Measurements from ENCODE around the gene SH3RF3.
"Not testable (repeated sequence)": the region's sequence is repeated elsewhere in the genome, so short reads cannot be mapped to it uniquely, and the experiment has no call there.

SH3RF3 gene

DNA sequence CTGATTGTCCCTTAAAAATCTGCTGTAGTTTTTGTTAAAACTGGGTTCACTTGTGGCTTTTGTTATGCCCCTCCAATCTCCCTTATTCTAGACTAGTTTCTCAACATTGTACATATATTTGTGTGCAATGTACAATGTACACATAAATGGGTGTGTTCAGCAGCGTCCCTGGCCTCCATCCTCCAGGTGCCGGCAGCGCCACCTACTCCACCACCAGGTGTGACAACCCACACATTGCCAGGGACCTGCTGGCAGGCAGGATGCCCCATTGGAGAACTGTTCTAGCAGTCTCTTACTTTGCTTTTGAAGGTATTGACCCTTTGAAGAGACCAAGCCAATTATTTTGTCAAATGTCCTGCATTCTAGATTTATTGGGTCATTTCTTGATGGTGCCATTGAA lies 75.4 kb downstream of the SH3RF3 start:
- DNase-seq, result no peak

DNA sequence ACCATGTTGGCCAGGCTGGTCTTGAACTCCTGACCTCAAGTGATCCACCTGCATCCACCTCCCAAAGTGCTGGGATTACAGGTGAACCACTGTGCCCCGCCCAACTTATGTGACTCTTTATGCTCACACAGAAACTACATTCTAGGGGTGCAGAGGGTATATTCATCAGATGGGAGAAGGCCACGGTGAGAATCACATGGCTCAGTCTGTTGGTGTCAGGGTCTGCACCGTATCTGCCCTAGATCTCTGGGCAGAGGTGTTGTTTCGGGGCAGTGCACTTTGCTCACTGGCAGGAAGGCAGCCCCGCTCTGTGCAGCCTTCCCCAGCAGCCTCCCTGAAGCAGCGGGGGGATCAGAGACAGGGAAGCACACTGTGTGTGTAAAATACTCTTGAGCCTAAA lies 76.4 kb downstream of the SH3RF3 start:
- no peak for DNase-seq

DNA sequence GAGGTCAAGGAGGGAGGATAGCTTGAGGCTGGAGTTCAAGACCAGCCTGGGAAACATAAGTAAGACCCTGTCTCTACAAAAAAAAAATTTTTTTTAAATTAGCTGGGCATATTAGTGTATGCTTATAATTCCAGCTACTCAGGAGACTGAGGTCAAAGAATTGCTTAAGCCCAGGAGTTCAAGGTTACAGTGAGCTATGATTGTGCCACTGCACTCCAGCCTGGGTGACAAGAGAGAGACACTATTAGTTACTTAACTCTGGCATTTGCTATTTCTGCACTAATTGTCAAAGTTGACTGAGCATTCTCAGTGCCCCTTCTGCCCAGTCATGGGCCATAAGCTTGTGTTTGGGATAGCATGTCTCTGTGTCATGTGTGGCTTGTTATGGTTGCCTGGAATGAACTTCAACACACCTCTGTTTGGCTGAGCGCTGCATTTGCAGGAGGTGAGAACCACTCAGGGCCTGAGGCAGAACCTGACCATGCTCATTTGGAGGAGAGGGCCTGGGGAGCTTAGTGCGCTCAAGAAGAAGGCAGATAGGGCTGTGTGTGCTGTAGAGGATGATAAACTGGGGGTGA lies 77.7 kb downstream of the SH3RF3 start:
- no peak for DNase-seq

DNA sequence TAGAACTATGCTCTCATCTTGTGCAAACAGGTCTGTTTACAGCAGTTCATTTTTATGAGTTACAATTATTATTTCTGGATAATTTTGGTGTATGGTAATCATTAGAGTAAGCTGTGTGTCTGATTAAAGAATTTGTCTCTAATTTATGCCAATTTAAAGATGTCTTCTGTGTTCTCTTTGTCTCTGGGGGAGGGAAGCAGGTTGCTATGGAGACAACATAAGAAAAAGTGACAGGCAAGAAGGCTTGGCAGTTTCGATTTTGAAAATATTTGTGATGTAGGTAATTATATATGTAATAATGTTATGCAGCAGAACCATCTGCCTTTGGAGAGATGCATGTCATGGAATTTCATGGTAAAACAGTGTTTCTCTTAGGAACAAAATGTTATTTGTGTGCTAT lies 78.2 kb downstream of the SH3RF3 start:
- no peak for DNase-seq

DNA sequence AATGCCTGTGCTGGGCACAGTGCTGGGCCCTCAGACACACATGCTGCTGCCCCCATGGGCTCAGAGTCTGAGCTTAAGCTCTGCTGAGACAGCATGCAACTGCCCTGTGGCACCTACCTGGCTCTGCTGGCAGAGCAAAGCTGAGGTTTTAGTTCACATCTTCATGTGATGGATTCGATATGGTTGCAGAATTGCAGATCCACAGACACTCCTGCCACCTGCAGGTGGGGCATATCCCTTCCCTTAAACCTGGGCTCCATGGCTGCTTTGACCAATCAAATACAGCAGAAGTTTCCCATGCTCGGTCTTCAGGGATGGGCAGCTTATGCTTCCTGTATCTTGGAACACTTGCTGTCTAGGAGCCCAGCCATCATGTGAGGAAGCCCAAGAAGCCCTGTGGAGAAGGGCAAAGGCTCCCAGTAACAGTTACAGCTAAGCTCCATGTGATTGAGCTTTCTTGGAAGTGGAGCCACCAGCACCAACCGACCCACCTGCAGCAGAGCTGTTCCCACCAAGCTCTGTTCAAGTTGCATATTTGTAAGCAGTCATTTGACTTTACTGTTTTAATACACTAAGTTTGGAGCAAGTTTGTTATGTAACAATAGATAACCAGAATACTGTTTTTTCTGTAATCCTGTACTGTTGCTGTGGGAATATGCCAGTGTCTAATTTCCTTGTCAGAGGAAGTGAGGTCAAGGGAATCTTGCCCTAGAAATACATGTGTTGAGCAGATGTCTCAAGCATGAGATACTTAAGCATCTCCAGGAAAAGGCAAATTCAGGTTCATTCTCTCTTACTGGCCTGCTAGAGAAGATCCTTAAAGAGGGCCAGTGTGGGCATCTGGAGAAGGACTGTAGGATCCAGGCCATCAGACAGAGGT lies 79.3 kb downstream of the SH3RF3 start:
- DNase-seq, result no peak

DNA sequence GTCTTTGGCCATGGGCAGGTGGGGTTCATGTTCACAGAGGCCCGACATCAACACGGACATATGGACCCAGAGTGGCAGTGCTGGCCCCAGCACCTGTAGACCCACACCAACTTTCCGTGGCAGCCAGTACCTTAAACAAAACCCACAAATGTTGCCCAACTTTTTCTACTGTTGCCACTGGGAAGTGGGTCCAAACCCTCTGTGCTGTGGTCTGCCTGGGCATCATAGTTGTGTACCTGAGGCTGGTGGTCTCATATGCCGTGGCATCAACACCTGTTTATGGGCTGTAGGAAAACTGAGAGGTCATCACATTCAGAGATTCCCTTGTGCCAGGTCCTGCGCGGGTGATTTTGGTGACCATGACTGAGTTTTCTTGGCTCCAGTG lies 79.9 kb downstream of the SH3RF3 start:
- no peak for DNase-seq

DNA sequence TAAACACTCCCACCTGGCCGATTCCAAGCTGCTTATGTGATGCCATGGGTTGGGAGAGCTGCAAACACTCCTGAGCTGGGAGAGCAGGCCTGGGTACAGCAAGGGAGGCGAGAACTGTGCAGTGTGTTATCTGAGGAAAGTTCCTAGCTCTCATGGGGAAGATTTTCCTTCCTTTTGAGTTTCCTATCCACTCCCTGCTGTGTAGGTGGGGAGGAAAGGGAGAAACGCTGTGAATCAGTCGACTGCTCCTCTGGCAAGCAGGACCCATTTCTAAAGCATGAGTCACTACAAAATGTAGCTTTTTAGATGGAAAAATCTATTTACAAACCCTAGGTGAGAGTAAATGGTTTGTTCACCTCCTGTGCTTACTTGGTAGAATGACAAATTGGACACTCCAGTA lies 80.4 kb downstream of the SH3RF3 start:
- DNase-seq, result no peak

DNA sequence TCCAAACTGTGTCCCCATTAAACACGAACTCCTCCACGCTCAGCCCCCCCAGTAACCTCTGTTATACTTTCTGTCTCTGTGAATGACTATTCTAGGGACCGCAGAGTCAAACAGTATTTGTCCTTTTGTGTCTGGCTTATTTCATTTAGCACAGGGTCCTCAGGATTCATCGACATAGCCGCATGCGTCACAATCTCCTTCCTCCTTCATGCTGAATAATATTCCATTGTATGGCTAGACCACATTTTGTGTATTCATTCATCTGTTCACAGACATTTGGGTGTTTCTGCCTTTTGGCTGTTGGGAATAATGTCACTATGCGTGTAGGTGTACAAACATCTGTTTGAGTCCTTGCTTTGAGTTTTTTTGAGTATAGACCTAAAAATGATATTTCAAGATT lies 80.9 kb downstream of the SH3RF3 start:
- no peak for DNase-seq

DNA sequence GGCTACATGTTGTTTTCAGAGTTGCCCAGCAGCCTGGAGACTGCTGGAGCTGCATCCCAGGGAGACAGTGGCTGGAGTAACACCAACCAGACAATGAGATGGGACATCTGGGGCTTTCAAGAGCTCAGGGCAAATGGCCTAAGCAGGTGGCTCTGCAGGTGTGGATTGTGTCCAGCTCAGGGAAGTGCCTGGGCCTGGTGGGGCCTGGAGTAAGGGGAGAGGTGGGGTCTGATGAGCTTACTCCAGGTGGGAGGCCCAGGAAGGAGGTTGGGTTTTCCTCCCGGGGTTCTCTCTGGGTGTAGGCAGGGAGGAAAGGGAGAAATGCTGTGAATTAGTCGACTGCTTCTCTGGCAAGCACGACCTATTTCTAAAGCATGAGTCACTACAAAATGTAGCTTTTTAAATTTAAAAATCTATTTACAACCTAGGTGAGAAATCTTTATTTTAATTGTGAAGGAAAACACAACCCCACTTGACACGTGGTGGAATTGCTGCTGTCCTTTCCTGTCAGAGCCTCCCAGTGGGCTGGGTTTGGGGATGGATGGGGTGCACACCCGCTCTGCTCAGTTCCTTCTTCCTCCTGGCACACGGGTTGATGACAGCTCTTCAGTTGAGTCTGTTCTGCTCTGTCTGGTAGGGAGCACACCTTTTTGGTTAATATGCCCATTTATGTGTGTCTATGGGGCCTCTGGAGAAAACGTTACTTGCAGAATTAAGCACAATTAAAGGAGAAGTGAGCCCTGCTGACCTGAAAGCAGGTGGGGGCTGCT lies 81.6 kb downstream of the SH3RF3 start:
- DNase-seq, result no peak

DNA sequence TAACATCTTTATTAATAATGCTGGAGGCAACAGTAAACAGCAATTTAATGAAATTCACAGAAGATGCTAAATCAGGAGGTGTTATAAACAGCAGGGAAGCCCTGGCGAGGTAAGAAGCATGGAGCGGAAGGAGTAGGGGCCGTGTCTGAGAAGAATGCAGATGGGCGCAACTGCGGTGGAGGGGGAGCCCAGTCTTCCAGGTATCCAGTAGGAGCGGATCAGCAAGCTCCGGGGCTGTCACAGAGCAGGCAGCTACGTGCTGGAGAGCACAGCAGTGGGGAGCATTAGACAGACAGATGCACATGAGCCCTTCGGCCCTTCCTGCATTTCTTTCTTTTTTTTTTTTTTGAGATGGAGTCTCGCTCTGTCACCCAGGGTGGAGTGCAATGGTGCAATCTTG lies 82.3 kb downstream of the SH3RF3 start:
- DNase-seq, result no peak

DNA sequence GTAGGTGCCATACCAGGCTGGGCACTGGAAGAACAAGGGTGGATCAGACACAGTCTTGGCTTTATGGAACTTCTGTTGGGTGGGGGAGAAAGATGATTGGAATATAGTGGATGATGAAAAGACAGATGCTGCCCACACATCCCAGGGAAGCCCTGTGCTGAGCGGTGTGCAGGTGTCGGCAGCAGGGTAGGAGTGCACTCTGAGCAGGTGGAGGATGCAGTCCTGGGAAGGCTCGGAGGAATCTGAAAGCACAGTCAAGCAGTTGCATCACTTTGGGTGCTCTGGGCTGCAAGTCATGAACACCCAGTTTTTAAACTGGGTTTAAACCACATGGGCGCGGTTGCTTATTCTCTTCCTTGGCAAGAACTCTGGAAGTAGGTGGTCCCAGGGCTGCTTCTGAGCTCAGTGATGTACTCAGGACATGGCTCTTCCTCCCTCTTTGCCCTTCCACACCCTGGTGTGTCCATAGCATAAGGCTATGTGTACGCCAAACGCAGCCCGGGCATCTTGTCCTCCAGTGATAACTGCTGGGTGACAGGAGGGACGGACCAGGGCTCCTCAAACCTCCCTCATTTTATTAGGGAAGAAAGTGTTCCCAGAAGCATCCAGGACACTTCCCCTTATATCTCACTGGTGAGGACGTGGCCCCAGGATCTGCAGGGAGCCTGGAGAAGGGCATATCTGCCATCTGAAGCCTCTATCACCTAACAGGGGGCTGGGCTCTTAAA lies 84.0 kb downstream of the SH3RF3 start:
- no peak for DNase-seq

DNA sequence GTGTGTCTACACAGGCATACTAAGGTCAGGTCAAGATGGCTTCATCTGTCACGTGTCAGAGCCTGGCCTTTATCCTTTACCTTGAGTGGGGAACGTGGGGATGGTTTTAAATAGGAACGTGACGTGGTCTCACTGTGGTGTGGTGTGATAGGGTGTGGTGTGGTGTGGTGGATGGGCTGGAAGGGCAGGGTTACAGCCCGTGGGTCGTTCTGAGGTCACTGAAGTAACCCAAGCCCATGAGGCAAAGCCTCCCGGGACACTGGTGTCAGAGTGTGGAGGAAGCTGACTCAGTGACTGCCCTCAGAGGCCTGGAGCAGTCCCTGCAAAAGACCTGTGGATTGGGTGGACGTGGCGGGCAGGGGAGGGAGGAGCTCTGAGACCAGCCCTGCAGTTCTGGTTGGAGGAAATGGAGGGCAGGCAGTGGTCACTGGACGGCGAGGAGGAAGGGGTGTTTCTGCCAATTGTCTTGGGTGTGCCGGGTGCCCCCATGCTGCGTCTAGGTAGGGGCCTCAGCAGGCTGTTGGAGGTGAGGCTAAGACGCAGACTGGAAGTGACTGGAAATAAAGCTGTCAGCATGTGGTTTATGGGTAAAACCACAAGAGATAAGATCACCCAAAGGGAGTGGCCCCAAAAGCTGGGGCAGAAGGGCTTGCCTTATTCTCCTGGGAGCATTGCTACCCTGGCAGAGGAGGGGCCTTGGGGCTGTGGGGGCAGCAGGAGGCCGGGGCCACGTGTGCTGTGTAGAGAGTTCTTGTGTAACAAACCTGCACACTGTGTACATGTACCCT lies 84.8 kb downstream of the SH3RF3 start:
- peak; percentile 31 for DNase-seq

DNA sequence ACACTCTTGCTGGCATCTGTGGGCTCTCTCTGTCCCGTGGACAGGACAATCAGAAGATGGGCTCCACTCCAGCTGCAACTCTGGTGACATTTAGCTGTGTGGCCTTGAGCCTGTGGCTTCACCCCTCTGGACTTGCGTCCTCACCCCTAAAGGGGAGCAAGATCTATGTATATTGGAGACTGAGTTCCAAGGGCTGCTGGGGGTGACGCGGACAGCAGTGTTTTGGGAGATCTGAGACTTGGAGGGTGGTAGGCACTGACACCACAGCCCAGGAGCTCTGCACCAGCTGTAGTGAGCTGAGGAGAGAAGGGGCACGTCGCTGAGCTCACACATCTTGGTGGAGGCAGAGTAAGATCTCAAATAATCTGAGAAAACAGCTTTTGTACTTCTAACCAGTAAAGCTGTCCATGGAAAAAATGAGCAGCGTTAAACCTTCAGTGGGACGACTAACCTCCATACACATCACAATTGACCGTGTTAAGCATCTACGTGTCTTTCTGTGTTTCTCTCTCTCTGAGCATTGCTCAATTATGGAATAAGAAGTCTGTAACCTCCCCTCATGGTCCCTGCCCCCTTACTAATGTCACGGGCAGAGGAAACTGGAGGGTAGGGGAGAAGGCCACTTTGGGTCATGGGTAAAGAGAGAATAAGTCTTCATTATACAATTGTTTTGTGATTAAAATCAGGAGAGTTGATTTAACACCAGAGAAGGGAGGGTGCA lies 85.8 kb downstream of the SH3RF3 start:
- no peak for DNase-seq

DNA sequence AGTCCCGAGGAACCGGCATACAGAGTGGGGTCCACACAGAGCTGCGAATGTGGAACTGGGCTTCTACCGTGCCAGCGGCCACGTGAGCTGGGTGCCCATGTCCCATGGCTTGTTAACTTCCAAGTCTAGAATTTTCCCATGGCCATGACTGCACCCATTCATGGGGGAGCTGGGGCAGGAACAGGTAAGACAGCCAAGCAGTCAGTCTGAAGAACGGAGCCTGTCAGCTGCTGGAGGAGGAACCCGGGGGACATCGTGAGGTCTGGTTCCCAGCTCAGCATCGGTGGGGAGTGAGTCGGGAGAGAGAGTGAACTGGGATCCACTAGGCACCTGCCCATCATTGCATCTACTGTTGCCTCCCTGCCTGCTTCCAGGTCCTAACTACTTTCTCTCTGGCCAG lies 86.9 kb downstream of the SH3RF3 start:
- DNase-seq, result no peak

DNA sequence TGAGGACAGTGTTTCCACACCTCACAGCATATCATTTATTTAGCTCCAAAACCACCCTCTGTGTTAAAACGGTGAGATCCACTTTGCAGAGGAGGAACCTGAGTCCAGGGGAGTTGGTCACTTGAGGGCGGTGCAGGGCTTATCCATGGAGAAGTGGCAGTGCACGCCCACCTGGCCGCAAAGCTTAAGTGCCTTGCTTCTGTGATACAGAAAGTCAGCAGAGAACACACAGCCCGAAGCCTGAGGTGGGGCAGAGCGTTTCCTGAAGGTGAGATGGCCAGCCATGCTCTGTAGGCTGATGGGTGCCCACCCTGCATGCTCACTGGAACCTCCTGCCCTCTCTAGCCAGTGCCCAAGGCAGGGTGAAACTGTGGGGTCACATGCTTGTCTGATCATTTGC lies 87.3 kb downstream of the SH3RF3 start:
- DNase-seq, result no peak

DNA sequence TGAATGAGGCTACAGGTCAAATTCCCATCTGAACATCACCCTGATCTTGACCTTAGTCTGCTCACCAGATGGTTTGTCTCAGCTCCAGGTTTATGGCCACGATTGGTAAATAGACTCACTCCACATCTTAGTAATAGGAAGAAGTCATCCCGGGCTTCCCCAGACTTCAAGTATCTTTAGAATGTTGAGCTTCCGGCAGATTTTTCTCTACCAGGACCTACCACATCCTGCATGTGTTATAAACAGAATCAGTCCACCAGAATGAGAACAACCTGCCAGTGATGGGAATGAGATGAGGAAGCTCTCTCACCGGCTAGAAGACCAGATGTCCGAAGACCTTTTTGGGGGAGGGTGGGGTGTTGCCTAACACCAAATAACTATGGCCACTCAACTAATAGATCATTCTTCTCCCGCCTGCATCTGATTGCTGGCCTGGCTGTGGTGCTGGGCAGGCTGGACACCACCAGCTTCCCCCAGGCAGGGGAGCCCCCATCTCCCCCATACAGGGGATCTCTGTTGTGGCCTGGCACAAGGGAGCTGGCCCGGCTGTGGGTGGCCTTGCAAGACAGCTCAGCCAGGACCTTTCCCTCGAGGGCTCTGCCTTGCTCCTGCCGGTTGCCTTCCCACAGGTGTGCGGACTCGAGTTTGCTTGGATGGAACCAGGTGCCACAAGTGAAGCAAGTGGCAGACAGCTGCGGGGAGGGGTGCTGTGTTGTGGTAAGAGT lies 88.5 kb downstream of the SH3RF3 start:
- DNase-seq, result no peak

DNA sequence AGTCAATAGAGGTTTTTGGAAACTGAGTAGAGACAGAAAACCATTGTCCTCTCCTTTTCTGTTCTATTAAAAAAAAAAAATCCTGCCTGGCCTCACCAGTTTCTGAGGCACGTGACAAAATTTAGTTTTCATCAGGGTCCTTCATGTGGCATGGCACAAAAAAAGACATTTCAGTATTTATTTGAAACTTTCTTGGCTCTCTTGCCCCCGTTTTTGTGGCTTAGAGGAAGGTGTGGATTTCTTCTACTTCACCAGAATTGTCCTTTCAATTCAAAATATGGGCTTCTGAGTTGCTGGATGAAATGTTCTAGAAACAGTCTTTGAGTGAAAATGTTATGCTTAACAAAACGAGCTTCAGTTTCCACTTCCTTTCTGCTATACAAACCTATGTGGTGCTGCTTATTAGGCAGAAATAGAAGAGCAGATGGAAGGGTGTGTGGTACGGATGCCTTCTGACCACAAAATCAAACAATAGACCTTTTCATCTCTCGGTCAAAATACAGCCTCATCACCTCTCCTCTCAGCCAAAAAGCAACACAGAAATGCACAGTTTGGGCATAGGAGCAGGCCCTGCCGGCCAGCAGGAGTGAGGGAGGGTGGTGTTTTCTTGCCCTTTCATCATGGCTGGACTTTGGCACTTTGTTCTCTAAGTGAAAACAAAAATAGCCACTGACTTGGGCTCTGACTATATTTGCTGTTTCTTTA lies 89.2 kb downstream of the SH3RF3 start:
- DNase-seq, result no peak

DNA sequence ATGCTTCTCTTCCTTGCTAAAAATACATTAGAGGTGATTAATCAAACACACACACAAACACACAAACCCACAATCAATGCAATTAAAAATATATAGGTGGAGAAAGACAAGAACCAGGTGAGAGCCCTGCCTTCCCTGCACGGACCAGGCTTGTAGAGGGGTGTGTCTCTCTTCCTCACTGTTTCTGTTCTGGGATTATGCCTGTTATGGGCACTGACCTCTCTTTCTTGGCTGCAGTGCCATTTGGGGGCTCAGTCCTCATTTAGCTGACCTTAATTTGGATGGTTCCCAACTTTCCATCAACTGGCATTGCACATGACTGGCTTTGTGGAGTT lies 89.8 kb downstream of the SH3RF3 start:
- DNase-seq, result no peak

DNA sequence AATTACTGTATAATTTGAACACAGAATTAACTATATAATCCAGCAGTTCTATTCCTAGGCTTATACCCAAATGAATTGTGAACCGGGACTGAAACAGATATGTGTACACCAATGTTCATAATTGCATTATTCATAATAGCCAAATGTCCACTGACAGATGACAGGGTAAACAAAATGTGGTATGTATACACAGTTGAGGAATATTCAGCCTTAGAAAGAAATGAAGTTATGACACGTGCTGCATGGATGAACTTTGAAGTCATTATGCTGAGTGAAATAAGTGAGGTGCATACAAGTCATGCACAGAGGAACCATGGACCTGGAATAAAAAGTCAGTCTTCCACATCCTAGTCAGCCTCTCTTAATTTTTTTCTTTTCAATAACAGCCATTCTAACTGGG lies 91.9 kb downstream of the SH3RF3 start:
- DNase-seq, result no peak

DNA sequence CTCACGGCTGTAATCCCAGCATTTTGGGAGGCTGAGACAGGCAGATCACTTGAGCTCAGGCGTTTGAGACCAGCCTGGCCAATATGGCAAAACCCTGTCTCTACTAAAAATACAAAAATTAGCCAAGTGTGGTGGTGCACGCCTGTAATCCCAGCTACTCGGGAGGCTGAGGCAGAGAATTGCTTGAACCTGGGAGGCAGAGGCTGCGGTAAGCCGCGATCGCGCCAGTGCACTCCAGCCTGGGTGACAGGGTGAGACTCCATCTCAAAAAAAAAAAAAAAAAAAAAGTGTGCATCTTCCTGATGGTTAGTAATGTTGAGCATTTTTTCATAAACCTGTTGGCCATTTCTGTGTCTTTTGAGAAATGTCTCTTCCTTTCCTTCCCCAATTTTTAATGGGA lies 92.3 kb downstream of the SH3RF3 start:
- not testable (repeated sequence) for DNase-seq

DNA sequence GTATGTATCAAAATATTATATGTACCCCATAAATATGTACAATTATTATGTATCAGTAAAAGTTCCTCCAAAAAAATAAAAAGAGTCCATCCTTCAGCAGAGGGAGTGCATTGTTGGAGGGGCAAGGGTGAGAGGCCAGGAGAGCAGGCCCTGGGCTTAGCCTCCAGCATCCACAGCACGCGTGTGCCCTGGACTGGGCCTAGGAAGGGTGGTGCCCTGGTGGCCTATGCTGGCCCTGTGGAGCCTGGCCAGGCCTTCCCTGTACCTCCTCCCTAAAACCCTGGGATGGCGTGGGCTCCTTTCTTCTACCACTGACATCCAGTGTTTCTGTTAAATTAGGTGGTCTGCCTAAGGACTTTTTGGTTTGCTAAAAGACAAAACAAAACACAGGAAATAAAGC lies 93.4 kb downstream of the SH3RF3 start:
- DNase-seq, result no peak

Data from effector CD8-positive, alpha-beta T cell (primary cell).